ENCODE results near the gene NEUROG3.
"Not testable (repeated sequence)": the region's sequence is repeated elsewhere in the genome, so short reads cannot be mapped to it uniquely, and the experiment has no call there.

Gene NEUROG3

GRCh38 chr10:69571618-69572158, 1.5 kb downstream of the NEUROG3 start:
- no peak for DNase-seq (ENCODE audit: low spot score)

- no peak for DNase-seq (ENCODE audit: low spot score)
These were observed 3.0 kb downstream of the NEUROG3 start for GRCh38 chr10:69570050-69570816.

- DNase-seq (ENCODE audit: low spot score): no peak
These were observed 3.8 kb downstream of the NEUROG3 start for GRCh38 chr10:69569396-69569934.

- DNase-seq (ENCODE audit: low spot score): no peak
These were observed 4.5 kb downstream of the NEUROG3 start for GRCh38 chr10:69568472-69569395.

GRCh38 chr10:69567920-69568319, 5.3 kb downstream of the NEUROG3 start:
- peak; percentile 26 for DNase-seq (ENCODE audit: low spot score)

GRCh38 chr10:69562731-69563254, 10.4 kb downstream of the NEUROG3 start:
- DNase-seq (ENCODE audit: low spot score): no peak

- DNase-seq (ENCODE audit: low spot score): no peak
These were observed 13.7 kb downstream of the NEUROG3 start for GRCh38 chr10:69559525-69559924.

GRCh38 chr10:69558559-69558958, 14.7 kb downstream of the NEUROG3 start:
- no peak for DNase-seq (ENCODE audit: low spot score)

- no peak for DNase-seq (ENCODE audit: low spot score)
These were observed 18.6 kb downstream of the NEUROG3 start for GRCh38 chr10:69554611-69555010.

- DNase-seq (ENCODE audit: low spot score): no peak
These were observed 19.9 kb downstream of the NEUROG3 start for GRCh38 chr10:69553328-69553727.

GRCh38 chr10:69552268-69552667, 21.0 kb downstream of the NEUROG3 start:
- DNase-seq (ENCODE audit: low spot score): no peak

- no peak for DNase-seq (ENCODE audit: low spot score)
These were observed 23.3 kb downstream of the NEUROG3 start for GRCh38 chr10:69549959-69550358.

- DNase-seq (ENCODE audit: low spot score): no peak
These were observed 31.8 kb downstream of the NEUROG3 start for GRCh38 chr10:69541463-69541862.

- no peak for DNase-seq (ENCODE audit: low spot score)
These were observed 34.8 kb downstream of the NEUROG3 start for GRCh38 chr10:69538461-69538860.

GRCh38 chr10:69537449-69537848, 35.8 kb downstream of the NEUROG3 start:
- no peak for DNase-seq (ENCODE audit: low spot score)

- DNase-seq (ENCODE audit: low spot score): not testable (repeated sequence)
These were observed 36.7 kb downstream of the NEUROG3 start for GRCh38 chr10:69536521-69536920.

GRCh38 chr10:69533658-69534057, 39.6 kb downstream of the NEUROG3 start:
- no peak for DNase-seq (ENCODE audit: low spot score)

- DNase-seq (ENCODE audit: low spot score): no peak
These were observed 45.3 kb downstream of the NEUROG3 start for GRCh38 chr10:69527961-69528360.

Measured in D341Med (cell line).